SK-N-SH treated with all-trans-retinoic acid at 6 μM for 48 hours (cell line): ENCODE results near the gene MMP11.
A peak's percentile ranks its signal among the peaks of the same experiment; 100 is the strongest.

ENCODE experiments used
- ATAC-seq: fragments of 200-7000 bp; cut with Tn5 transposase; 3 replicates; pipeline ENCODE4 v1.9.1; 2020; ENCODE audit warnings: mild to moderate bottlenecking, moderate library complexity
- ARNTL ChIP-seq: fragments of 450-650 bp; formaldehyde crosslinking; IDR thresholded peaks from 2 replicates; pipeline ENCODE4 v1.5.0; 2020; ENCODE audit warnings: low read depth, mild to moderate bottlenecking, moderate library complexity, borderline replicate concordance
- BACH2 ChIP-seq: fragments of 250-450 bp; sonication (Bioruptor Pico); IDR thresholded peaks from 2 replicates; pipeline ENCODE4 v1.9.0; 2021; ENCODE audit warnings: mild to moderate bottlenecking, borderline replicate concordance
- CSDC2 ChIP-seq: fragments of 250-450 bp; sonication (Bioruptor Pico); IDR thresholded peaks from 2 replicates; pipeline ENCODE4 v1.5.0; 2020; ENCODE audit warnings: mild to moderate bottlenecking, moderate library complexity
- ESRRG ChIP-seq: fragments of 250-450 bp; sonication (Bioruptor Pico); IDR thresholded peaks from 2 replicates; pipeline ENCODE4 v1.6.1; 2021; ENCODE audit warnings: mild to moderate bottlenecking
- GLIS3 ChIP-seq: fragments of 250-450 bp; sonication (Bioruptor Pico); IDR thresholded peaks from 2 replicates; pipeline ENCODE4 v1.5.0; 2020; ENCODE audit warnings: mild to moderate bottlenecking, moderate library complexity
- ISL1 ChIP-seq: fragments of 250-450 bp; sonication (Bioruptor Pico); IDR thresholded peaks from 2 replicates; pipeline ENCODE4 v2.1.2; 2022; ENCODE audit warnings: mild to moderate bottlenecking, moderate library complexity
- OSR1 ChIP-seq: fragments of 250-450 bp; sonication (Bioruptor Pico); IDR thresholded peaks from 2 replicates; pipeline ENCODE4 v1.8.0; 2022; ENCODE audit warnings: moderate library complexity, mild to moderate bottlenecking, inconsistent platforms
- TCF4 ChIP-seq: fragments of 250-450 bp; sonication (Bioruptor Pico); IDR thresholded peaks from 2 replicates; pipeline ENCODE4 v1.8.0; 2021; ENCODE audit warnings: mild to moderate bottlenecking, moderate library complexity, borderline replicate concordance
- ZC3H10 ChIP-seq: fragments of 250-450 bp; sonication (Bioruptor Pico); IDR thresholded peaks from 2 replicates; pipeline ENCODE4 v1.5.1; 2021; ENCODE audit warnings: mild to moderate bottlenecking, moderate library complexity
- ZFP3 ChIP-seq: fragments of 250-450 bp; sonication (Bioruptor Pico); IDR thresholded peaks from 2 replicates; pipeline ENCODE4 v1.5.0; 2020; ENCODE audit warnings: mild to moderate bottlenecking, moderate library complexity
- ZNF70 ChIP-seq: fragments of 450-650 bp; formaldehyde crosslinking; IDR thresholded peaks from 2 replicates; pipeline ENCODE4 v1.5.0; 2020; ENCODE audit warnings: mild to moderate bottlenecking, moderate library complexity
- ZNF8 ChIP-seq: fragments of 450-650 bp; formaldehyde crosslinking; IDR thresholded peaks from 2 replicates; pipeline ENCODE4 v1.5.0; 2020; ENCODE audit warnings: mild to moderate bottlenecking, moderate library complexity
- TF ChIP-seq, protein P1 (sequence below): fragments of 250-450 bp; sonication (Bioruptor Pico); IDR thresholded peaks from 2 replicates; pipeline ENCODE4 v1.8.0; 2020; ENCODE audit warnings: mild to moderate bottlenecking, moderate library complexity, borderline replicate concordance
- TF ChIP-seq, protein P2 (sequence below): fragments of 250-450 bp; sonication (Bioruptor Pico); IDR thresholded peaks from 2 replicates; pipeline ENCODE4 v1.5.0; 2020; ENCODE audit warnings: mild to moderate bottlenecking, moderate library complexity
- TF ChIP-seq, protein P3 (sequence below): fragments of 250-450 bp; sonication (Bioruptor Pico); IDR thresholded peaks from 2 replicates; pipeline ENCODE4 v1.5.1; 2021; ENCODE audit warnings: mild to moderate bottlenecking, moderate library complexity
- TF ChIP-seq, protein P4 (sequence below): fragments of 250-450 bp; sonication (Bioruptor Pico); IDR thresholded peaks from 2 replicates; pipeline ENCODE4 v1.5.1; 2020; ENCODE audit warnings: low read depth, mild to moderate bottlenecking, moderate library complexity

Gene MMP11

DNA sequence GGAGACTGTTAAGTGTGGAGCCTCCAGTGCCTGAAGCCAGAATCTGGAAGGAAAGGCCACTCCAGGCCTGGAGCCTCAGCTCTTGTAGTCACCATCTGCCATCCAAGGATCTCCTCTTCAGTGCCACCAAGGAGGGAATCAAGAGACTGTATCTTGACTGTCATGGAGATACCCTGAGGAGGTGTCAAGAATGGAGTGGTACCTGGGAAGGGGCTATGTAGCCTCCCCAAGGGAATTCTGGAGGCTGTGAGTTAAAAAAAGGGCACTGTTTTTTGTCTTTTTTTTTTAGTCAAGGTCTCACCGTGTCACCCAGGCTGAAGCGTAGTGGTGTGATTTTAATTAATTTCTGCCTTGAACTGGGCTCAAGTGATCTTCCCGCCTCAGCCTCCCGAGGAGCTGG, 13.1 kb upstream of the MMP11 start:
- ATAC-seq, result no peak
- TF ChIP-seq ESRRG (CRISPR knock-in tag) (no peak), BACH2 (no peak), OSR1 (CRISPR knock-in tag) (no peak), ZFP3 (CRISPR knock-in tag) (no peak), ARNTL (CRISPR knock-in tag) (no peak), CSDC2 (CRISPR knock-in tag) (no peak), ZC3H10 (CRISPR knock-in tag) (no peak), ZNF70 (CRISPR knock-in tag) (no peak), TCF4 (CRISPR knock-in tag) (no peak), ISL1 (CRISPR knock-in tag) (no peak), ZNF8 (CRISPR knock-in tag) (no peak)
- TF ChIP-seq, protein P1, sequence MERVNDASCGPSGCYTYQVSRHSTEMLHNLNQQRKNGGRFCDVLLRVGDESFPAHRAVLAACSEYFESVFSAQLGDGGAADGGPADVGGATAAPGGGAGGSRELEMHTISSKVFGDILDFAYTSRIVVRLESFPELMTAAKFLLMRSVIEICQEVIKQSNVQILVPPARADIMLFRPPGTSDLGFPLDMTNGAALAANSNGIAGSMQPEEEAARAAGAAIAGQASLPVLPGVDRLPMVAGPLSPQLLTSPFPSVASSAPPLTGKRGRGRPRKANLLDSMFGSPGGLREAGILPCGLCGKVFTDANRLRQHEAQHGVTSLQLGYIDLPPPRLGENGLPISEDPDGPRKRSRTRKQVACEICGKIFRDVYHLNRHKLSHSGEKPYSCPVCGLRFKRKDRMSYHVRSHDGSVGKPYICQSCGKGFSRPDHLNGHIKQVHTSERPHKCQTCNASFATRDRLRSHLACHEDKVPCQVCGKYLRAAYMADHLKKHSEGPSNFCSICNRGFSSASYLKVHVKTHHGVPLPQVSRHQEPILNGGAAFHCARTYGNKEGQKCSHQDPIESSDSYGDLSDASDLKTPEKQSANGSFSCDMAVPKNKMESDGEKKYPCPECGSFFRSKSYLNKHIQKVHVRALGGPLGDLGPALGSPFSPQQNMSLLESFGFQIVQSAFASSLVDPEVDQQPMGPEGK (CRISPR knock-in tag), result no peak
- TF ChIP-seq, protein P2, sequence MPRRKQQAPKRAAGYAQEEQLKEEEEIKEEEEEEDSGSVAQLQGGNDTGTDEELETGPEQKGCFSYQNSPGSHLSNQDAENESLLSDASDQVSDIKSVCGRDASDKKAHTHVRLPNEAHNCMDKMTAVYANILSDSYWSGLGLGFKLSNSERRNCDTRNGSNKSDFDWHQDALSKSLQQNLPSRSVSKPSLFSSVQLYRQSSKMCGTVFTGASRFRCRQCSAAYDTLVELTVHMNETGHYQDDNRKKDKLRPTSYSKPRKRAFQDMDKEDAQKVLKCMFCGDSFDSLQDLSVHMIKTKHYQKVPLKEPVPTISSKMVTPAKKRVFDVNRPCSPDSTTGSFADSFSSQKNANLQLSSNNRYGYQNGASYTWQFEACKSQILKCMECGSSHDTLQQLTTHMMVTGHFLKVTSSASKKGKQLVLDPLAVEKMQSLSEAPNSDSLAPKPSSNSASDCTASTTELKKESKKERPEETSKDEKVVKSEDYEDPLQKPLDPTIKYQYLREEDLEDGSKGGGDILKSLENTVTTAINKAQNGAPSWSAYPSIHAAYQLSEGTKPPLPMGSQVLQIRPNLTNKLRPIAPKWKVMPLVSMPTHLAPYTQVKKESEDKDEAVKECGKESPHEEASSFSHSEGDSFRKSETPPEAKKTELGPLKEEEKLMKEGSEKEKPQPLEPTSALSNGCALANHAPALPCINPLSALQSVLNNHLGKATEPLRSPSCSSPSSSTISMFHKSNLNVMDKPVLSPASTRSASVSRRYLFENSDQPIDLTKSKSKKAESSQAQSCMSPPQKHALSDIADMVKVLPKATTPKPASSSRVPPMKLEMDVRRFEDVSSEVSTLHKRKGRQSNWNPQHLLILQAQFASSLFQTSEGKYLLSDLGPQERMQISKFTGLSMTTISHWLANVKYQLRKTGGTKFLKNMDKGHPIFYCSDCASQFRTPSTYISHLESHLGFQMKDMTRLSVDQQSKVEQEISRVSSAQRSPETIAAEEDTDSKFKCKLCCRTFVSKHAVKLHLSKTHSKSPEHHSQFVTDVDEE (CRISPR knock-in tag), result no peak
- TF ChIP-seq, protein P3, sequence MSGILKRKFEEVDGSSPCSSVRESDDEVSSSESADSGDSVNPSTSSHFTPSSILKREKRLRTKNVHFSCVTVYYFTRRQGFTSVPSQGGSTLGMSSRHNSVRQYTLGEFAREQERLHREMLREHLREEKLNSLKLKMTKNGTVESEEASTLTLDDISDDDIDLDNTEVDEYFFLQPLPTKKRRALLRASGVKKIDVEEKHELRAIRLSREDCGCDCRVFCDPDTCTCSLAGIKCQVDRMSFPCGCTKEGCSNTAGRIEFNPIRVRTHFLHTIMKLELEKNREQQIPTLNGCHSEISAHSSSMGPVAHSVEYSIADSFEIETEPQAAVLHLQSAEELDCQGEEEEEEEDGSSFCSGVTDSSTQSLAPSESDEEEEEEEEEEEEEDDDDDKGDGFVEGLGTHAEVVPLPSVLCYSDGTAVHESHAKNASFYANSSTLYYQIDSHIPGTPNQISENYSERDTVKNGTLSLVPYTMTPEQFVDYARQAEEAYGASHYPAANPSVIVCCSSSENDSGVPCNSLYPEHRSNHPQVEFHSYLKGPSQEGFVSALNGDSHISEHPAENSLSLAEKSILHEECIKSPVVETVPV (CRISPR knock-in tag), result no peak

DNA sequence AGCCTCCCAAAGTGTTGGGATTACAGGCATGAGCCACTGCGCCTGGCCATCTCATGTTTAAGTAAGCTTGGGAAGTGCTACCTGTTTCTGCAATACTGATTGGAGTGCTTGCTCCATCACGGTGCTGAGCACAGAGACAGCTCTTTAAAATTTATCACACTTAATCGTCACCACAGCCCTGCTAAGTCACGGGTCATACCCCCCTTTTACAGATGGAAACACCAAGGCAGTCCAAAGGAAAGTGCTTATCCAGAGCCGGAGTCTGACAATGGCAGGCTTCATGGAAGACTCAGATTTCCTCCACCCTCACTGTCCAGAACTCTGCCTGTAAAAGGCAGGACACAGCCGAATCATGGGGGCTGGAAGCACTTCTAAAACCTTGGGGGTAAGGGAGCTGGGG, 12.6 kb upstream of the MMP11 start:
- no peak for TF ChIP-seq TCF4 (CRISPR knock-in tag)
- no peak for TF ChIP-seq GLIS3 (CRISPR knock-in tag)
- no peak for TF ChIP-seq ESRRG (CRISPR knock-in tag)
- TF ChIP-seq, protein P4, sequence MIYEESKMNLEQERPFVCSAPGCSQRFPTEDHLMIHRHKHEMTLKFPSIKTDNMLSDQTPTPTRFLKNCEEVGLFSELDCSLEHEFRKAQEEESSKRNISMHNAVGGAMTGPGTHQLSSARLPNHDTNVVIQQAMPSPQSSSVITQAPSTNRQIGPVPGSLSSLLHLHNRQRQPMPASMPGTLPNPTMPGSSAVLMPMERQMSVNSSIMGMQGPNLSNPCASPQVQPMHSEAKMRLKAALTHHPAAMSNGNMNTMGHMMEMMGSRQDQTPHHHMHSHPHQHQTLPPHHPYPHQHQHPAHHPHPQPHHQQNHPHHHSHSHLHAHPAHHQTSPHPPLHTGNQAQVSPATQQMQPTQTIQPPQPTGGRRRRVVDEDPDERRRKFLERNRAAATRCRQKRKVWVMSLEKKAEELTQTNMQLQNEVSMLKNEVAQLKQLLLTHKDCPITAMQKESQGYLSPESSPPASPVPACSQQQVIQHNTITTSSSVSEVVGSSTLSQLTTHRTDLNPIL (CRISPR knock-in tag), result no peak
- no peak for TF ChIP-seq ISL1 (CRISPR knock-in tag)
- no peak for TF ChIP-seq ZC3H10 (CRISPR knock-in tag)
- no peak for TF ChIP-seq CSDC2 (CRISPR knock-in tag)
- TF ChIP-seq, protein P2 (CRISPR knock-in tag), result no peak
- TF ChIP-seq, all 23 proteins: peak for 0

DNA sequence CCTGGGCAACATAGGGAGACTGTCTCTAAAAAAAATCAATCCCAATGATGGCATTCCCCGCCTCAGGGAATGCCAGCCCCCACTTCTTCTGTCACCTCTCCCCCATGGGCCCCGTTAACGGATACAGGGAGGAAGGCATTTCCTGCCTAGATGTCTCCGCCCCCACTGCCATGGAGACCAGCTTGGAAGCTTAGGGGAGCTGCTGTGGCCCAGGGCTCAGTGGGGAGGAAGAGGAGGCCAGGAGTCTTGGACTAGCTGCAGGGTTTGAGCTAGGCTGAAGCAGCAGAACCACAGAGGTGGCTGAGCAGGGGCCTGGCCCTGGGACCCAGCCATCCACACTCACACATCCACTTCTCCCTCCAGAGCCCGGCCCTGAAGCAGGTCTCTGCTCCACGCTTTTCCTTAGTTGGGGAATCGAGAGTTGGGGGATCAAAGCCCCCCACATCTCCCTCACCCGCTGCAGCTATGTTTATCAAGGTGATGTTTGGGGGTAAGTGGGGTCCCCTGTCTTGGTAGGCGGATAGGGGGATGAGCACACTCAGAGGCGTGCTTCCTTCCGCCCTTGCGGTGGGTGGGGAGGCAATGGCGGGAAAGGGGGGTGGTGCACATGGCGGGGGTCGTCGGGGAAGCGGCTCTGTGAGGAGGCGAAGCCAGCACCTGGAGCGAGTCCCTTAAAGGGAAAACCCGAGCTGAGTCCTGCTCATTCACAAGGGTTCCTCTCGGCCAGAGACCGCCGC, 9.6 kb upstream of the MMP11 start, which contains the start of gene C22orf15:
TSS of gene C22orf15 (plus strand) at position 149 of the 737 bp plus-strand sequence. CDS start at position 466, 317 bp downstream.
- TF ChIP-seq ARNTL (CRISPR knock-in tag), result no peak
- ATAC-seq, result peak; percentile 44

More for the DNA sequence above, 12.6 kb upstream of the MMP11 start:
- ATAC-seq, result no peak
